Activated CD4-positive, alpha-beta T cell treated with anti-CD3 and anti-CD28 coated beads, Interleukin-2, Interleukin-4, amounts not matched to agents 100 ng/mL and 50 ng/mL, durations not matched to agents 16 hours and 8 hours (primary cell): ENCODE results near the gene RLF.

Source experiments
- DNase-seq: peaks from one replicate; pipeline ENCODE4 v3.0.0-alpha.2; 2020; ENCODE audit warnings: low spot score

Gene RLF

GRCh38 chr1:40243351-40243750 is 82.2 kb downstream of the RLF start:
- no peak for DNase-seq

- no peak for DNase-seq
Measured at GRCh38 chr1:40244138-40244744, 83.1 kb downstream of the RLF start.

GRCh38 chr1:40245686-40246085 is 84.5 kb downstream of the RLF start:
- DNase-seq, result no peak

- no peak for DNase-seq
Measured at GRCh38 chr1:40247655-40248054, 86.5 kb downstream of the RLF start, which contains the start of gene TMCO2. TSS of gene TMCO2 (plus strand) at chr1:40247937. CDS start at chr1:40247994, 57 bp downstream.

- DNase-seq, result no peak
Measured at GRCh38 chr1:40248412-40248811, 87.2 kb downstream of the RLF start.

- DNase-seq, result no peak
Measured at GRCh38 chr1:40251456-40251855, 90.3 kb downstream of the RLF start.

GRCh38 chr1:40252601-40253000 is 91.4 kb downstream of the RLF start:
- DNase-seq, result no peak

- DNase-seq, result no peak
Measured at GRCh38 chr1:40255231-40255630, 94.0 kb downstream of the RLF start.

GRCh38 chr1:40256401-40257084 is 95.4 kb downstream of the RLF start:
- no peak for DNase-seq

- DNase-seq, result no peak
Measured at GRCh38 chr1:40257313-40257687, 96.1 kb downstream of the RLF start.

GRCh38 chr1:40257688-40258444 is 96.7 kb downstream of the RLF start, which contains the start of gene ZMPSTE24:
TSS of gene ZMPSTE24 (plus strand) at chr1:40258236. CDS start at chr1:40258272, 36 bp downstream.
- DNase-seq, result peak; percentile 98

- no peak for DNase-seq
Measured at GRCh38 chr1:40258445-40258769, 97.2 kb downstream of the RLF start.

- peak; percentile 68 for DNase-seq
Measured at GRCh38 chr1:40264354-40264781, 103.2 kb downstream of the RLF start.

GRCh38 chr1:40265298-40265697 is 104.1 kb downstream of the RLF start:
- no peak for DNase-seq

GRCh38 chr1:40265919-40266318 is 104.7 kb downstream of the RLF start:
- DNase-seq, result no peak

- DNase-seq, result no peak
Measured at GRCh38 chr1:40266786-40267535, 105.8 kb downstream of the RLF start.

GRCh38 chr1:40267767-40268187 is 106.6 kb downstream of the RLF start:
- DNase-seq, result no peak

GRCh38 chr1:40268211-40268610 is 107.0 kb downstream of the RLF start:
- no peak for DNase-seq

- DNase-seq, result peak; percentile 66
Measured at GRCh38 chr1:40270152-40270834, 109.1 kb downstream of the RLF start.

- no peak for DNase-seq
Measured at GRCh38 chr1:40272653-40273213, 111.5 kb downstream of the RLF start.

GRCh38 chr1:40273547-40274166 is 112.5 kb downstream of the RLF start:
- DNase-seq, result no peak
